H1 (cell line): ENCODE measurements around the gene TP63. TPM values are rescaled to one million over a fixed set of nuclear protein-coding genes. Genes with fewer than 3 reads are reported as not detected.

Experiments
- CTCF ChIA-PET: fragments of 300-600 bp; sonication (Branson Sonifier 250); formaldehyde crosslinking; loops from one replicate; lab custom pipeline; 2021; ENCODE audit not compliant: partially characterized antibody; lab: Charles Lee
- POLR2A ChIA-PET: fragments of 300-600 bp; sonication (Branson Sonifier 250); formaldehyde crosslinking; loops from one replicate; lab custom pipeline; 2021; ENCODE audit warnings: inconsistent platforms; ENCODE audit not compliant: partially characterized antibody; lab: Charles Lee
- DNase-seq, 2 experiments: peaks; one replicate each; pipeline versions ENCODE4 v3.0.0 to v3.0.0-alpha.2; 2010 to 2022; ENCODE audit warnings: low spot score in 2 of 2, low read depth in 1 of 2, mixed read lengths in 1 of 2
- FAIRE-seq: peaks from 2 replicates; lab custom pipeline; 2011; peaks lifted over from hg19 to GRCh38; lab: Jason Lieb, UNC
- H2AFZ ChIP-seq: 2 replicates; pipeline ENCODE4 v1.8.1; 2012; ENCODE audit warnings: low read length, inconsistent platforms
- H2AK5ac ChIP-seq: 2 replicates; pipeline ENCODE4 v1.6.1; 2013; ENCODE audit warnings: low read depth, low read length
- H2BK120ac ChIP-seq: replicated peaks from 2 replicates; pipeline ENCODE3; 2013; ENCODE audit warnings: low read depth, low read length, inconsistent platforms
- H2BK12ac ChIP-seq: 2 replicates; pipeline ENCODE4 v1.6.1; 2013; ENCODE audit warnings: low read depth, low read length
- H2BK15ac ChIP-seq: 2 replicates; pipeline ENCODE4 v1.6.1; 2013; ENCODE audit warnings: low read length
- H2BK20ac ChIP-seq: 2 replicates; pipeline ENCODE4 v1.6.1; 2013; ENCODE audit warnings: low read length
- H2BK5ac ChIP-seq: 2 replicates; pipeline ENCODE4 v1.6.1; 2013; ENCODE audit warnings: low read depth, low read length
- H3K14ac ChIP-seq: 2 replicates; pipeline ENCODE4 v1.6.1; 2013; ENCODE audit warnings: inconsistent platforms; ENCODE audit not compliant: insufficient read length
- H3K18ac ChIP-seq: 2 replicates; pipeline ENCODE4 v1.6.1; 2013; ENCODE audit warnings: low read length; ENCODE audit errors: extremely low read depth
- H3K23ac ChIP-seq: 2 replicates; pipeline ENCODE4 v1.6.1; 2013; ENCODE audit warnings: inconsistent platforms; ENCODE audit not compliant: insufficient read length
- H3K23me2 ChIP-seq: 2 replicates; pipeline ENCODE4 v1.6.1; 2013; ENCODE audit warnings: low read depth, low read length
- H3K27ac ChIP-seq: 2 replicates; pipeline ENCODE4 v1.6.1; 2011; ENCODE audit warnings: low read depth, low read length, inconsistent platforms
- H3K27me3 ChIP-seq, 4 experiments: replicated peaks in 1 of 4; 1 replicate in 1 of 4; 2 replicates in 3 of 4; pipeline versions ENCODE4 v1.6.1 to v1.8.1; 2011 to 2013; ENCODE audit warnings: low read length in 3 of 4, mild to moderate bottlenecking in 3 of 4, inconsistent platforms in 2 of 4, mixed read lengths in 2 of 4, moderate library complexity in 1 of 4; ENCODE audit not compliant: control insufficient read depth in 3 of 4, insufficient read depth in 3 of 4; ENCODE audit errors: extremely low read depth in 1 of 4
- H3K36me3 ChIP-seq, 4 experiments: 2 replicates each; pipeline versions ENCODE4 v1.6.1 to v1.8.1; 2011 to 2013; ENCODE audit warnings: mild to moderate bottlenecking in 4 of 4, low read length in 3 of 4, moderate library complexity in 2 of 4, control low read depth in 1 of 4, inconsistent platforms in 1 of 4; ENCODE audit not compliant: insufficient read depth in 4 of 4, control insufficient read depth in 2 of 4
- H3K4ac ChIP-seq: replicated peaks from 2 replicates; pipeline ENCODE3; 2013; ENCODE audit warnings: low read length, low read depth, mixed read lengths, inconsistent platforms; ENCODE audit not compliant: insufficient read length
- H3K4me1 ChIP-seq, 4 experiments: replicated peaks in 1 of 4; 1 replicate in 1 of 4; 2 replicates in 3 of 4; pipeline versions ENCODE4 v1.6.1 to v1.8.1; 2011 to 2013; ENCODE audit warnings: low read length in 3 of 4, inconsistent platforms in 2 of 4, mixed read lengths in 1 of 4; ENCODE audit not compliant: insufficient read depth in 4 of 4, control insufficient read depth in 3 of 4
- H3K4me2 ChIP-seq, 2 experiments: 2 replicates each; pipeline versions ENCODE4 v1.6.1 to v1.8.1; 2011 to 2013; ENCODE audit warnings: low read depth in 2 of 2, low read length in 2 of 2, control low read depth in 1 of 2, inconsistent platforms in 1 of 2, mild to moderate bottlenecking in 1 of 2; ENCODE audit not compliant: insufficient read depth in 1 of 2
- H3K4me3 ChIP-seq, 4 experiments: fragments of 200-600, 300-600 bp in 1 of 4; sonication (generic), shearing (Covaris generic), sonication (Bioruptor Twin) in 1 of 4; 2 replicates each; pipeline versions ENCODE4 v1.5.1 to v1.8.1; 2011 to 2016; ENCODE audit warnings: low read length in 4 of 4, low read depth in 3 of 4, control low read depth in 2 of 4, inconsistent platforms in 2 of 4, mild to moderate bottlenecking in 2 of 4, mixed read lengths in 1 of 4, moderate library complexity in 1 of 4; ENCODE audit not compliant: insufficient read depth in 2 of 4; ENCODE audit errors: extremely low read depth in 1 of 4
- H3K56ac ChIP-seq: replicated peaks from 2 replicates; pipeline ENCODE3; 2013; ENCODE audit warnings: low read depth, mild to moderate bottlenecking, mixed read lengths, low read length, inconsistent platforms; ENCODE audit not compliant: insufficient read length
- H3K79me1 ChIP-seq: 2 replicates; pipeline ENCODE4 v1.6.1; 2013; ENCODE audit warnings: low read depth, low read length, control low read depth
- H3K79me2 ChIP-seq, 2 experiments: 2 replicates each; pipeline versions ENCODE4 v1.6.1 to v1.8.1; 2012 to 2013; ENCODE audit warnings: low read length in 2 of 2, mild to moderate bottlenecking in 2 of 2, inconsistent platforms in 1 of 2; ENCODE audit not compliant: insufficient read depth in 2 of 2, control insufficient read depth in 1 of 2
- H3K9ac ChIP-seq, 4 experiments: replicated peaks in 1 of 4; 1 replicate in 1 of 4; 2 replicates in 3 of 4; pipeline versions ENCODE4 v1.6.1 to v1.8.1; 2011 to 2013; ENCODE audit warnings: low read depth in 3 of 4, low read length in 3 of 4, control low read depth in 2 of 4, mild to moderate bottlenecking in 2 of 4, moderate library complexity in 2 of 4, inconsistent platforms in 1 of 4; ENCODE audit errors: extremely low read depth in 1 of 4
- H3K9me3 ChIP-seq, 2 experiments: 2 replicates each; pipeline versions ENCODE4 v1.6.1 to v1.8.1; 2012 to 2013; ENCODE audit warnings: mild to moderate bottlenecking in 2 of 2, moderate library complexity in 2 of 2, control low read depth in 1 of 2, inconsistent platforms in 1 of 2, low read depth in 1 of 2, low read length in 1 of 2, mixed read lengths in 1 of 2; ENCODE audit not compliant: insufficient read depth in 2 of 2
- H4K20me1 ChIP-seq, 2 experiments: replicated peaks in 1 of 2; 2 replicates each; pipeline versions ENCODE3 to v1.8.1; 2011 to 2013; ENCODE audit warnings: inconsistent platforms in 2 of 2, low read length in 2 of 2, mild to moderate bottlenecking in 1 of 2; ENCODE audit not compliant: insufficient read depth in 2 of 2, control insufficient read depth in 1 of 2
- H4K5ac ChIP-seq: 2 replicates; pipeline ENCODE4 v1.6.1; 2013; ENCODE audit warnings: low read length, low read depth, mixed read lengths, inconsistent platforms; ENCODE audit not compliant: insufficient read length
- H4K8ac ChIP-seq: 2 replicates; pipeline ENCODE4 v1.8.0; 2013; ENCODE audit warnings: mild to moderate bottlenecking, moderate library complexity, low read length, inconsistent platforms; ENCODE audit not compliant: insufficient read depth; ENCODE audit errors: extremely low read depth
- H4K91ac ChIP-seq: replicated peaks from 2 replicates; pipeline ENCODE3; 2013; ENCODE audit warnings: low read length, mixed read lengths, inconsistent platforms; ENCODE audit not compliant: insufficient read length
- CTCF ChIP-seq, 3 experiments: IDR thresholded peaks; 1 replicate in 2 of 3; 2 replicates in 1 of 3; pipeline versions ENCODE4 v1.5.1 to v1.6.1; 2011; ENCODE audit warnings: low read length in 3 of 3, mild to moderate bottlenecking in 3 of 3, inconsistent platforms in 2 of 3, low read depth in 1 of 3, moderate library complexity in 1 of 3; ENCODE audit not compliant: insufficient read depth in 1 of 3; ENCODE audit errors: control extremely low read depth in 1 of 3
- EGR1 ChIP-seq: IDR thresholded peaks from 2 replicates; pipeline ENCODE4 v1.6.1; 2011; ENCODE audit warnings: low read depth, low read length, borderline replicate concordance
- GTF2F1 ChIP-seq: IDR thresholded peaks from 2 replicates; pipeline ENCODE4 v1.6.1; 2012; ENCODE audit warnings: low read depth, low read length, improper control_type of control experiment, borderline replicate concordance
- JUN ChIP-seq: IDR thresholded peaks from 2 replicates; pipeline ENCODE4 v1.6.1; 2011; ENCODE audit warnings: low read depth, mild to moderate bottlenecking, improper control_type of control experiment, low read length
- NANOG ChIP-seq: IDR thresholded peaks from 2 replicates; pipeline ENCODE4 v1.6.1; 2011; ENCODE audit warnings: low read length, low read depth, mild to moderate bottlenecking, inconsistent platforms; ENCODE audit not compliant: insufficient read depth, poor library complexity, severe bottlenecking
- SP1 ChIP-seq: IDR thresholded peaks from 2 replicates; pipeline ENCODE4 v1.6.1; 2011; ENCODE audit warnings: low read depth, low read length
- SUZ12 ChIP-seq: fragments of 200-600 bp; sonication (generic); IDR thresholded peaks from 2 replicates; pipeline ENCODE4 v1.6.1; 2012; ENCODE audit warnings: mild to moderate bottlenecking, inconsistent platforms, low read length, moderate library complexity, mixed read lengths
- TBP ChIP-seq: IDR thresholded peaks from 2 replicates; pipeline ENCODE4 v1.6.1; 2011; ENCODE audit warnings: low read depth, low read length, improper control_type of control experiment
- TCF12 ChIP-seq: IDR thresholded peaks from 2 replicates; pipeline ENCODE4 v1.6.1; 2011; ENCODE audit warnings: low read depth, mild to moderate bottlenecking, low read length
- WGBS, 2 experiments: shearing (Covaris generic) in 1 of 2; methylation state at CpG; one replicate each; pipeline versions ENCODE4 v1.1.6 to v1.1.7; 2013 to 2015; ENCODE audit warnings: low lambda C conversion rate in 2 of 2, mixed read lengths in 2 of 2, inconsistent platforms in 1 of 2, low coverage in 1 of 2, missing lambda C conversion rate in 1 of 2; ENCODE audit not compliant: insufficient replicate concordance in 2 of 2, insufficient coverage in 1 of 2, insufficient read length in 1 of 2; ENCODE audit errors: extremely low coverage in 1 of 2, missing lambda C conversion rate in 1 of 2; 5-methylcytosine and 5-hydroxymethylcytosine counted together
- polyA plus RNA-seq, 7 experiments: library from polyadenylated mRNA; depleted of rRNA in 3 of 7; stranded (reverse) in 5 of 7; unstranded in 2 of 7; fragments of >200 nt in 5 of 7; fragments of 200-250 nt in 2 of 7; gene quantifications; 1 replicate in 5 of 7; 2 replicates in 1 of 7; 4 replicates in 1 of 7; pipeline versions ENCODE4 v1.2.1 to v1.2.3, GENCODE V29; 2011 to 2013; ENCODE audit warnings: missing spikeins in 2 of 7, mixed read lengths in 2 of 7
- total RNA-seq: library from RNA; stranded (reverse); fragmentation: NEBNext Ultra II Directional; extraction: Animal tissue kit (Norgen Biotek cat#: 25700); gene quantifications from 2 replicates; pipeline ENCODE4 v1.2.1, GENCODE V29; 2021

The TP63 gene
- total and polyA plus RNA-seq, 2 of the 8 experiments (the other 6 are each of a cell fraction or from before 2014, with no cell fraction given), result not detected

- Histone ChIP-seq H3K4ac (no peak overlapping the region), H3K27ac (no peak overlapping the region), H3K4me3 (no peak overlapping the region), H3K56ac (no peak overlapping the region), H3K79me2 (no peaks in the 10 kb centered on the region), H4K20me1 (no peaks in the 10 kb centered on the region), H2BK20ac (no peak overlapping the region), H2BK120ac (no peak overlapping the region), H3K14ac (no peak overlapping the region), H2BK5ac (no peak overlapping the region), H3K9ac (no peak overlapping the region), H3K36me3 (no peaks in the 10 kb centered on the region), H3K4me1 (peaks cover 0 to 3% (median 0%) of the 10 kb centered on the region in 4 experiments; a peak in 2 of 7 replicates), H3K9me3 (no peaks in the 10 kb centered on the region), H4K5ac (no peak overlapping the region), H2AFZ (no peak overlapping the region), H3K23me2 (no peaks in the 10 kb centered on the region; the same call in 1 of the 2 replicates), H4K91ac (no peak overlapping the region), H4K8ac (no peak overlapping the region), H2AK5ac (no peak overlapping the region), H2BK15ac (no peak overlapping the region), H3K79me1 (no peaks in the 10 kb centered on the region), H3K23ac (no peak overlapping the region), H3K27me3 (peaks cover 0 to 2% (median 0%) of the 10 kb centered on the region in 4 experiments; a peak in 1 of 7 replicates), H3K18ac (no peak overlapping the region), H3K4me2 (no peak overlapping the region), H2BK12ac (no peak overlapping the region)
- POLR2A ChIA-PET, result no interaction called here
- WGBS, 2 experiments, result 92% methylated on average over 7 of the region's 7 CpGs; no CpG with 5 or more reads in 1 of the 2 experiments
- no peak for FAIRE-seq
- CTCF ChIA-PET, result interaction anchor here (0.6 to 1.5 kb wide), 4 partner anchors 9 to 1929 kb away, joined by 3 to 5 read pairs (median 3); no protein-coding TSS in a partner anchor
- no peak for DNase-seq
- TF ChIP-seq TCF12 (no peak), SUZ12 (no peak), EGR1 (no peak), TBP (no peak), NANOG (no peak), GTF2F1 (no peak), CTCF (IDR thresholded peaks at IDR 0.05; ENCODE audit: control extremely low read depth in 1 of 3, insufficient read depth in 1 of 3, low read depth in 1 of 3, low read length in 3 of 3) (no peak), JUN (no peak), SP1 (no peak)
Observed at GRCh38 chr3:189790658-189791057, 159.5 kb downstream of the TP63 start.
